HEK293 (cell line): ENCODE data around the gene CNOT4.

Experiments
- CTCF ChIA-PET: fragments of 350-600 bp; formaldehyde crosslinking; extraction: SDS; loops from one replicate; lab custom pipeline; 2021; ENCODE audit warnings: antibody characterized with exemption; lab: Yijun Ruan, JAX
- POLR2A ChIA-PET: fragments of 300-600 bp; formaldehyde crosslinking; extraction: SDS; loops from one replicate; lab custom pipeline; 2020; ENCODE audit warnings: antibody characterized with exemption, inconsistent platforms; lab: Yijun Ruan, JAX
- H3K27ac ChIP-seq: fragments of 200-500 bp; sonication (Bioruptor generic); 2 replicates; pipeline ENCODE4 v1.5.1; 2014; ENCODE audit warnings: low read depth, low read length, control low read depth, inconsistent platforms; ENCODE audit errors: extremely low read depth
- H3K36me3 ChIP-seq, 2 experiments: fragments of 200-500 bp in 1 of 2; sonication (Bioruptor generic) in 1 of 2; 1 replicate in 1 of 2; 2 replicates in 1 of 2; pipeline ENCODE4 v1.5.1; 2014 to 2017; ENCODE audit warnings: inconsistent platforms in 2 of 2, low read length in 2 of 2; ENCODE audit not compliant: control insufficient read depth in 2 of 2, insufficient read depth in 1 of 2
- H3K4me1 ChIP-seq: fragments of 200-500 bp; sonication (Bioruptor generic); 2 replicates; pipeline ENCODE4 v1.5.1; 2014; ENCODE audit warnings: mild to moderate bottlenecking, low read length, inconsistent platforms; ENCODE audit not compliant: control insufficient read depth, insufficient read depth
- H3K4me3 ChIP-seq: 2 replicates; pipeline ENCODE4 v1.5.1; 2011; ENCODE audit warnings: low read depth, mild to moderate bottlenecking, control low read depth, low read length, moderate library complexity
- H3K9me3 ChIP-seq: fragments of 200-500 bp; sonication (Bioruptor generic); 2 replicates; pipeline ENCODE4 v1.5.1; 2014; ENCODE audit warnings: low read depth, low read length, inconsistent platforms; ENCODE audit not compliant: control insufficient read depth, insufficient read depth
- GLIS2 ChIP-seq: fragments of 450-650 bp; formaldehyde crosslinking; IDR thresholded peaks from 2 replicates; pipeline ENCODE4 v1.5.1; 2016; ENCODE audit warnings: missing biosample characterization, missing genetic modification characterization
- PRDM10 ChIP-seq: fragments of 450-650 bp; formaldehyde crosslinking; IDR thresholded peaks from 2 replicates; pipeline ENCODE4 v1.5.1; 2016; ENCODE audit warnings: missing biosample characterization, missing genetic modification characterization
- ZNF121 ChIP-seq: fragments of 450-650 bp; formaldehyde crosslinking; IDR thresholded peaks from 2 replicates; pipeline ENCODE4 v1.5.1; 2016; ENCODE audit warnings: missing biosample characterization, missing genetic modification characterization
- ZNF146 ChIP-seq: fragments of 450-650 bp; formaldehyde crosslinking; IDR thresholded peaks from 2 replicates; pipeline ENCODE4 v1.5.1; 2016; ENCODE audit warnings: missing biosample characterization, missing genetic modification characterization
- ZNF157 ChIP-seq: fragments of 450-650 bp; formaldehyde crosslinking; IDR thresholded peaks from 2 replicates; pipeline ENCODE4 v1.5.1; 2016; ENCODE audit warnings: missing biosample characterization, missing genetic modification characterization
- ZNF211 ChIP-seq: fragments of 450-650 bp; formaldehyde crosslinking; IDR thresholded peaks from 2 replicates; pipeline ENCODE4 v1.5.1; 2016; ENCODE audit warnings: low read depth, missing biosample characterization, missing genetic modification characterization
- ZNF248 ChIP-seq: fragments of 450-650 bp; formaldehyde crosslinking; IDR thresholded peaks from 2 replicates; pipeline ENCODE4 v1.5.1; 2017; ENCODE audit warnings: missing biosample characterization, missing genetic modification characterization
- ZNF274 ChIP-seq, 2 experiments: fragments of 200-500 bp in 1 of 2; fragments of 450-650 bp in 1 of 2; sonication (Bioruptor generic) in 1 of 2; formaldehyde crosslinking in 1 of 2; IDR thresholded peaks; 2 replicates each; pipeline versions ENCODE4 v1.5.1 to v1.6.1; 2014 to 2016; ENCODE audit warnings: borderline replicate concordance in 1 of 2, inconsistent platforms in 1 of 2, low read length in 1 of 2, missing biosample characterization in 1 of 2, missing genetic modification characterization in 1 of 2
- ZNF302 ChIP-seq: fragments of 450-650 bp; formaldehyde crosslinking; IDR thresholded peaks from 2 replicates; pipeline ENCODE4 v1.5.1; 2016; ENCODE audit warnings: missing biosample characterization, missing genetic modification characterization, low read depth
- ZNF354C ChIP-seq: fragments of 450-650 bp; formaldehyde crosslinking; IDR thresholded peaks from 2 replicates; pipeline ENCODE4 v1.5.1; 2016; ENCODE audit warnings: missing biosample characterization, missing genetic modification characterization, low read depth, borderline replicate concordance
- ZNF426 ChIP-seq: fragments of 450-650 bp; formaldehyde crosslinking; IDR thresholded peaks from 2 replicates; pipeline ENCODE4 v1.5.1; 2017; ENCODE audit warnings: missing biosample characterization, missing genetic modification characterization, mild to moderate bottlenecking, inconsistent platforms, moderate library complexity
- ZNF629 ChIP-seq: fragments of 450-650 bp; formaldehyde crosslinking; IDR thresholded peaks from 2 replicates; pipeline ENCODE4 v1.5.1; 2017; ENCODE audit warnings: missing biosample characterization, missing genetic modification characterization
- ZNF664 ChIP-seq: fragments of 450-650 bp; formaldehyde crosslinking; IDR thresholded peaks from 2 replicates; pipeline ENCODE4 v1.5.1; 2016; ENCODE audit warnings: missing biosample characterization, missing genetic modification characterization
- ZNF670 ChIP-seq: fragments of 450-650 bp; formaldehyde crosslinking; IDR thresholded peaks from 2 replicates; pipeline ENCODE4 v1.5.1; 2016; ENCODE audit warnings: missing biosample characterization, missing genetic modification characterization, low read depth
- ZNF791 ChIP-seq: fragments of 450-650 bp; formaldehyde crosslinking; IDR thresholded peaks from 2 replicates; pipeline ENCODE4 v1.5.1; 2016; ENCODE audit warnings: missing biosample characterization, missing genetic modification characterization
- ZSCAN23 ChIP-seq: fragments of 450-650 bp; formaldehyde crosslinking; IDR thresholded peaks from 2 replicates; pipeline ENCODE4 v1.5.1; 2016; ENCODE audit warnings: missing biosample characterization, missing genetic modification characterization
- TF ChIP-seq, protein P1 (sequence below): fragments of 450-650 bp; formaldehyde crosslinking; IDR thresholded peaks from 2 replicates; pipeline ENCODE4 v1.5.1; 2016; ENCODE audit warnings: missing biosample characterization, missing genetic modification characterization, low read depth
- TF ChIP-seq, protein P2 (sequence below): fragments of 450-650 bp; formaldehyde crosslinking; IDR thresholded peaks from 2 replicates; pipeline ENCODE4; 2016; ENCODE audit warnings: missing biosample characterization, missing genetic modification characterization

Gene CNOT4

DNA sequence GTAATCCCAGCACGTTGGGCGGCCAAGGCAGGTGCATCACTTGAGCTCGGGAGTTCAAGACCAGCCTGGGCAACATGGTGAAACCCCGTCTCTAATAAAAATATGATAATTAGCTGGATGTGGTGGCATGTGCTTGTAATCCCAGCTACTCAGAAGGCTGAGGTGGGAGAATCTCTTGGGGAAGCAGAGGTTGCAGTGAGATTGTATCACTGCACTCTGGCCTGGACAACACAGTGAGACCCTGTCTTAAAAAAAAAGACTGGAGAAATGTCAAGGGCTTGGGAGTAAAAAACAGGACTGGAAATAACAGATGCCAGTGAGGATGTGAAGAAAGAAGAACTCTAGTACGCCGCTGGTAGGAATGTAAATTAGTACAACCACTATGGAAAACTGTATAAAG is 31.1 kb upstream of the CNOT4 start:
- CTCF ChIA-PET = no interaction called here
- H3K9me3 ChIP-seq = no peaks in the 10 kb centered on the region

DNA sequence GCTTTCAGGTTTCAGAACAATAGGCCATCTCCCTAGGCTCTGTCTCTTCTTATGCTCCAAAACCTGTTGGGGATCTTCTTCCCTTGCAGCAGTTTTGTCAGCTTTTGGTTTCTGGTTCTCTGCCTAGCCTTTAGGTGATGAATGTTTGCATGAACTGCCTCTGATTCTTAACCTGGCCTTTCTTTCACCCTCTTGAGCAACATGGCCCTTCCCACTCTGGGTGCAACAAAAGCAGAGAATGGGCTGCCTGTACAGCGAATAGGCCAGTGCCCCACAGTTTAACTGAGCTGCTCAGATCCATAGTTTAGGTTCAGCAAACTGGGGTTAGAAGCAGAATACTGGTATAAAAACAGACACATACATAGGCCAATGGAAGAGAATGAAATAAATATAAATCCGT is 29.7 kb upstream of the CNOT4 start:
- H3K4me1 ChIP-seq = no peaks in the 10 kb centered on the region
- no peaks in the 10 kb centered on the region for H3K9me3 ChIP-seq
- no peaks in the 10 kb centered on the region for H3K36me3 ChIP-seq
- H3K4me3 ChIP-seq = no peak overlapping the region
- TF ChIP-seq GLIS2 (tag by site-specific recombination) (no peak), ZNF354C (tag by site-specific recombination) (no peak), ZNF211 (tag by site-specific recombination) (no peak), ZNF248 (no peak), ZNF629 (tag by site-specific recombination) (no peak), ZNF426 (tag by site-specific recombination) (no peak), ZSCAN23 (no peak)
- TF ChIP-seq, protein P1, sequence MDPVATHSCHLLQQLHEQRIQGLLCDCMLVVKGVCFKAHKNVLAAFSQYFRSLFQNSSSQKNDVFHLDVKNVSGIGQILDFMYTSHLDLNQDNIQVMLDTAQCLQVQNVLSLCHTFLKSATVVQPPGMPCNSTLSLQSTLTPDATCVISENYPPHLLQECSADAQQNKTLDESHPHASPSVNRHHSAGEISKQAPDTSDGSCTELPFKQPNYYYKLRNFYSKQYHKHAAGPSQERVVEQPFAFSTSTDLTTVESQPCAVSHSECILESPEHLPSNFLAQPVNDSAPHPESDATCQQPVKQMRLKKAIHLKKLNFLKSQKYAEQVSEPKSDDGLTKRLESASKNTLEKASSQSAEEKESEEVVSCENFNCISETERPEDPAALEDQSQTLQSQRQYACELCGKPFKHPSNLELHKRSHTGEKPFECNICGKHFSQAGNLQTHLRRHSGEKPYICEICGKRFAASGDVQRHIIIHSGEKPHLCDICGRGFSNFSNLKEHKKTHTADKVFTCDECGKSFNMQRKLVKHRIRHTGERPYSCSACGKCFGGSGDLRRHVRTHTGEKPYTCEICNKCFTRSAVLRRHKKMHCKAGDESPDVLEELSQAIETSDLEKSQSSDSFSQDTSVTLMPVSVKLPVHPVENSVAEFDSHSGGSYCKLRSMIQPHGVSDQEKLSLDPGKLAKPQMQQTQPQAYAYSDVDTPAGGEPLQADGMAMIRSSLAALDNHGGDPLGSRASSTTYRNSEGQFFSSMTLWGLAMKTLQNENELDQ = no peak
- ChIA-PET POLR2A (no interaction called here), CTCF (no interaction called here)
- H3K27ac ChIP-seq = no peak overlapping the region

More for the DNA sequence above, 31.1 kb upstream of the CNOT4 start:
- H3K4me3 ChIP-seq = no peak overlapping the region
- no peak overlapping the region for H3K27ac ChIP-seq
- no peak for TF ChIP-seq ZNF274 (IDR thresholded peaks at IDR 0.05; ENCODE audit: low read length)
- no peak for TF ChIP-seq ZNF274 (tag by site-specific recombination; IDR thresholded peaks at IDR 0.05; ENCODE audit: borderline replicate concordance)
- no peak for TF ChIP-seq ZNF121
- no peak for TF ChIP-seq ZNF664 (tag by site-specific recombination)
- no peak for TF ChIP-seq ZNF791
- TF ChIP-seq ZNF146 = no peak
- TF ChIP-seq ZNF302 (tag by site-specific recombination) = no peak
- no peak for TF ChIP-seq PRDM10 (tag by site-specific recombination)
- no peak for TF ChIP-seq ZNF157 (tag by site-specific recombination)
- TF ChIP-seq, protein P2, sequence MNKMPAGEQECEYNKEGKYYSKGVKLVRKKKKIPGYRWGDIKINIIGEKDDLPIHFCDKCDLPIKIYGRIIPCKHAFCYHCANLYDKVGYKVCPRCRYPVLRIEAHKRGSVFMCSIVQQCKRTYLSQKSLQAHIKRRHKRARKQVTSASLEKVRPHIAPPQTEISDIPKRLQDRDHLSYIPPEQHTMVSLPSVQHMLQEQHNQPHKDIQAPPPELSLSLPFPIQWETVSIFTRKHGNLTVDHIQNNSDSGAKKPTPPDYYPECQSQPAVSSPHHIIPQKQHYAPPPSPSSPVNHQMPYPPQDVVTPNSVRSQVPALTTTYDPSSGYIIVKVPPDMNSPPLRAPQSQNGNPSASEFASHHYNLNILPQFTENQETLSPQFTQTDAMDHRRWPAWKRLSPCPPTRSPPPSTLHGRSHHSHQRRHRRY (tag by site-specific recombination) = no peak
- no peak for TF ChIP-seq ZNF670 (tag by site-specific recombination)
- POLR2A ChIA-PET = no interaction called here
- no peaks in the 10 kb centered on the region for H3K36me3 ChIP-seq
- no peaks in the 10 kb centered on the region for H3K4me1 ChIP-seq
